DND-41 (cell line): Measurements from ENCODE around the gene NRP1.

Source experiments
- EZH2 ChIP-seq: IDR thresholded peaks from 3 replicates; pipeline ENCODE4 v1.6.1; 2012; ENCODE audit warnings: borderline replicate concordance, low read depth, mild to moderate bottlenecking, moderate library complexity, low read length, inconsistent platforms; ENCODE audit not compliant: severe bottlenecking
- TF ChIP-seq, protein P1 (sequence below): IDR thresholded peaks from 2 replicates; pipeline ENCODE4 v1.5.1; 2012; ENCODE audit warnings: borderline replicate concordance, low read length, moderate library complexity, mild to moderate bottlenecking; ENCODE audit not compliant: poor library complexity, severe bottlenecking; ENCODE audit errors: extremely low read depth

DNA sequence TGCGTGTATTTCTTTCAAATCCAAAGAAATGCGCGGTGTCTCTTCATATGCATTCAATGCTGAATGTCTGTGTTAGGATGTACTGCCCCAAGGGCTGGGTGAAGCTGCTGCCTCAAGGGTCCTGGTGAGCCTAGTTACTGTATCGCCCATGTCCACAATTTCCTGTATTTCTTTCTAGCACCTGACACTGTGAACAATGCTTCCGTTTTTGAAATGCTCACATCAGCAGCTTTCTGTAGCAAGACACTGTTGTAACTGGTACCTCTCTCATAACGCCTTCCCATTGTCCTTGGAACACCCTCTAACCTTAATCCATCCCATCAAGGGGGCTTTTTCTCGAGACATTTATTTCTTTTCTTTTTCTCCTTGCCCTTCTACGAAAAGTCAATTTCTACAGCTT lies 25.1 kb downstream of the NRP1 start:
- TF ChIP-seq, protein P1, sequence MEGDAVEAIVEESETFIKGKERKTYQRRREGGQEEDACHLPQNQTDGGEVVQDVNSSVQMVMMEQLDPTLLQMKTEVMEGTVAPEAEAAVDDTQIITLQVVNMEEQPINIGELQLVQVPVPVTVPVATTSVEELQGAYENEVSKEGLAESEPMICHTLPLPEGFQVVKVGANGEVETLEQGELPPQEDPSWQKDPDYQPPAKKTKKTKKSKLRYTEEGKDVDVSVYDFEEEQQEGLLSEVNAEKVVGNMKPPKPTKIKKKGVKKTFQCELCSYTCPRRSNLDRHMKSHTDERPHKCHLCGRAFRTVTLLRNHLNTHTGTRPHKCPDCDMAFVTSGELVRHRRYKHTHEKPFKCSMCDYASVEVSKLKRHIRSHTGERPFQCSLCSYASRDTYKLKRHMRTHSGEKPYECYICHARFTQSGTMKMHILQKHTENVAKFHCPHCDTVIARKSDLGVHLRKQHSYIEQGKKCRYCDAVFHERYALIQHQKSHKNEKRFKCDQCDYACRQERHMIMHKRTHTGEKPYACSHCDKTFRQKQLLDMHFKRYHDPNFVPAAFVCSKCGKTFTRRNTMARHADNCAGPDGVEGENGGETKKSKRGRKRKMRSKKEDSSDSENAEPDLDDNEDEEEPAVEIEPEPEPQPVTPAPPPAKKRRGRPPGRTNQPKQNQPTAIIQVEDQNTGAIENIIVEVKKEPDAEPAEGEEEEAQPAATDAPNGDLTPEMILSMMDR: no peak
- TF ChIP-seq EZH2: no peak
